CD8-positive, alpha-beta memory T cell (primary cell): ENCODE results near the gene CEACAM6. TPM values are rescaled to one million over a fixed set of nuclear protein-coding genes. Genes with fewer than 3 reads are reported as not detected.

ENCODE experiments used
- polyA plus RNA-seq: library from polyadenylated mRNA; unstranded; fragments of 300-500 nt; fragmentation: Illumina TruSeq; gene quantifications from one replicate; pipeline ENCODE4 v1.2.3, GENCODE V29; 2021
- total RNA-seq, 2 experiments: library from RNA; stranded (reverse); gene quantifications; one replicate each; pipeline ENCODE4 v1.2.3, GENCODE V29; 2021

Gene CEACAM6
- total and polyA plus RNA-seq, 3 experiments from 2014 or later: not detected

Other genes with a start within 250 kb of the CEACAM6 start
- 10 to 100 TPM; 26.8 to 29.2 TPM for gene CEACAM21, start 179.4 kb upstream of the CEACAM6 start, total RNA-seq
- gene CEACAM21, start 179.4 kb upstream of the CEACAM6 start, polyA plus RNA-seq: 46.6 TPM
- gene CEACAM4, start 128.5 kb upstream of the CEACAM6 start, total RNA-seq: not detected
- not detected for gene CEACAM4, start 128.5 kb upstream of the CEACAM6 start, polyA plus RNA-seq
- not detected for gene CEACAM7, start 67.3 kb upstream of the CEACAM6 start, total RNA-seq
- gene CEACAM7, start 67.3 kb upstream of the CEACAM6 start, polyA plus RNA-seq: not detected
- not detected for gene CEACAM5, start 46.9 kb upstream of the CEACAM6 start, total RNA-seq
- not detected for gene CEACAM5, start 46.9 kb upstream of the CEACAM6 start, polyA plus RNA-seq
- not detected for gene CEACAM3, start 41.1 kb downstream of the CEACAM6 start, total RNA-seq
- gene CEACAM3, start 41.1 kb downstream of the CEACAM6 start, polyA plus RNA-seq: not detected
- gene LYPD4, start 89.2 kb downstream of the CEACAM6 start, total RNA-seq: not detected
- not detected for gene LYPD4, start 89.2 kb downstream of the CEACAM6 start, polyA plus RNA-seq
- gene DMRTC2, start 89.5 kb downstream of the CEACAM6 start, total RNA-seq: not detected
- gene DMRTC2, start 89.5 kb downstream of the CEACAM6 start, polyA plus RNA-seq: not detected
- 1,000 to 10,000 TPM; 3,036 to 3,142 TPM for gene RPS19, start 104.7 kb downstream of the CEACAM6 start, total RNA-seq
- 6,195 TPM for gene RPS19, start 104.7 kb downstream of the CEACAM6 start, polyA plus RNA-seq
- 1 to 10 TPM; 1.3 to 2.2 TPM for gene CD79A, start 121.7 kb downstream of the CEACAM6 start, total RNA-seq
- gene CD79A, start 121.7 kb downstream of the CEACAM6 start, polyA plus RNA-seq: 9.4 TPM
- gene ARHGEF1, start 127.7 kb downstream of the CEACAM6 start, total RNA-seq: 100 to 1,000 TPM; 295 to 312 TPM
- 350 TPM for gene ARHGEF1, start 127.7 kb downstream of the CEACAM6 start, polyA plus RNA-seq
- gene ERFL, start 172.9 kb downstream of the CEACAM6 start, total RNA-seq: 1 to 10 TPM; 1.3 to 1.4 TPM
- gene ERFL, start 172.9 kb downstream of the CEACAM6 start, polyA plus RNA-seq: not detected
- 10 to 100 TPM; 74.7 to 83.3 TPM for gene RABAC1, start 203.8 kb downstream of the CEACAM6 start, total RNA-seq
- gene RABAC1, start 203.8 kb downstream of the CEACAM6 start, polyA plus RNA-seq: 220 TPM
- gene ATP1A3, start 238.7 kb downstream of the CEACAM6 start, total RNA-seq: 1 to 10 TPM; 1.9 to 4.1 TPM
- 8.2 TPM for gene ATP1A3, start 238.7 kb downstream of the CEACAM6 start, polyA plus RNA-seq